Nephron progenitor cell (in vitro differentiated cells): Measurements from ENCODE around the gene SEZ6L.
A peak's percentile ranks its signal among the peaks of the same experiment; 100 is the strongest.

ENCODE experiments used
- DNase-seq: peaks from one replicate; pipeline ENCODE4 v3.0.0; 2021
- H3K27ac Mint-ChIP-seq: 2 replicates; pipeline ENCODE4 v1.8.0; 2021; ENCODE audit warnings: mild to moderate bottlenecking, moderate library complexity, mixed read lengths
- H3K27me3 Mint-ChIP-seq: 2 replicates; pipeline ENCODE4 v1.8.0; 2021; ENCODE audit warnings: mild to moderate bottlenecking, low read depth, mixed read lengths; ENCODE audit not compliant: poor library complexity
- H3K36me3 Mint-ChIP-seq: 2 replicates; pipeline ENCODE4 v1.8.0; 2021; ENCODE audit warnings: low read depth, mixed read lengths
- H3K4me1 Mint-ChIP-seq: 2 replicates; pipeline ENCODE4 v1.8.0; 2021; ENCODE audit warnings: mixed read lengths
- H3K4me3 Mint-ChIP-seq: 2 replicates; pipeline ENCODE4 v1.8.0; 2021; ENCODE audit warnings: mild to moderate bottlenecking, moderate library complexity, mixed read lengths
- H3K9me3 Mint-ChIP-seq: 2 replicates; pipeline ENCODE4 v1.8.0; 2021; ENCODE audit warnings: mild to moderate bottlenecking, moderate library complexity, mixed read lengths
- CTCF ChIP-seq: fragments of 200-600 bp; sonication (generic); IDR thresholded peaks from 2 replicates; pipeline ENCODE4 v1.5.0; 2021; ENCODE audit warnings: antibody characterized with exemption

The SEZ6L gene

GRCh38 chr22:26314656-26315055, 145.4 kb downstream of the SEZ6L start:
- Mint-ChIP-seq H3K27ac (no peak overlapping the region), H3K27me3 (peaks cover 12% of the 10 kb centered on the region), H3K9me3 (no peaks in the 10 kb centered on the region), H3K4me1 (no peaks in the 10 kb centered on the region), H3K4me3 (no peak overlapping the region), H3K36me3 (no peaks in the 10 kb centered on the region)
- no peak for DNase-seq
- no peak for TF ChIP-seq CTCF

- H3K4me3 Mint-ChIP-seq = no peak overlapping the region
- H3K27me3 Mint-ChIP-seq = peaks cover 12% of the 10 kb centered on the region
- no peak overlapping the region for H3K27ac Mint-ChIP-seq
- H3K9me3 Mint-ChIP-seq = no peaks in the 10 kb centered on the region
- peaks cover 3% of the 10 kb centered on the region for H3K4me1 Mint-ChIP-seq
- no peak for DNase-seq
- TF ChIP-seq CTCF = no peak
- no peaks in the 10 kb centered on the region for H3K36me3 Mint-ChIP-seq
Measured at GRCh38 chr22:26316732-26317285, 147.5 kb downstream of the SEZ6L start.

- no peaks in the 10 kb centered on the region for H3K36me3 Mint-ChIP-seq
- no peak for TF ChIP-seq CTCF
- no peak overlapping the region for H3K4me3 Mint-ChIP-seq
- H3K9me3 Mint-ChIP-seq = no peaks in the 10 kb centered on the region
- no peak overlapping the region for H3K27ac Mint-ChIP-seq
- H3K4me1 Mint-ChIP-seq = peaks cover 3% of the 10 kb centered on the region
- H3K27me3 Mint-ChIP-seq = peaks cover 10% of the 10 kb centered on the region
- no peak for DNase-seq
Measured at GRCh38 chr22:26318975-26319374, 149.7 kb downstream of the SEZ6L start.

DNA sequence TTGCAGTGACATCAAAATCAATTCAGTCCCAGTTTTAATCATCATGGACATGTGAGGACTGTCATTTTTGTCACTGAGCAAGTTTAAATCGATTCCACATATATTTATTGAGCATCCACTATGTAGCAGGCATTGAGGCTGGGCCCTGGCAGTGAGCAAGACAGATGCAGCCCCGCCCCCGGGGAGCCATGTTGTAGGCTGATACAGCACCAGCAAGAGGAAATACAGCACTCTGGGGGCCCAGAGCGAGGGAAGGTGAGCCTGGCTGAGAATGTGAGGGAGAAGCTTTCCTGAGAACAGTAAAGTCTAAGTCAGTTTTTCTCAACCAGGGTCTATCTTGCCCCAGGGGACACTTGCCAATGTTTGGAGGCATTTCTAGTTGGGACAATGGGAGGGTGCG, 151.2 kb downstream of the SEZ6L start:
- Mint-ChIP-seq H3K9me3 (no peaks in the 10 kb centered on the region), H3K4me1 (peaks cover 3% of the 10 kb centered on the region), H3K27ac (no peak overlapping the region), H3K27me3 (peaks cover 5% of the 10 kb centered on the region), H3K4me3 (no peak overlapping the region), H3K36me3 (no peaks in the 10 kb centered on the region)
- TF ChIP-seq CTCF = no peak
- peak; percentile 43 for DNase-seq

DNA sequence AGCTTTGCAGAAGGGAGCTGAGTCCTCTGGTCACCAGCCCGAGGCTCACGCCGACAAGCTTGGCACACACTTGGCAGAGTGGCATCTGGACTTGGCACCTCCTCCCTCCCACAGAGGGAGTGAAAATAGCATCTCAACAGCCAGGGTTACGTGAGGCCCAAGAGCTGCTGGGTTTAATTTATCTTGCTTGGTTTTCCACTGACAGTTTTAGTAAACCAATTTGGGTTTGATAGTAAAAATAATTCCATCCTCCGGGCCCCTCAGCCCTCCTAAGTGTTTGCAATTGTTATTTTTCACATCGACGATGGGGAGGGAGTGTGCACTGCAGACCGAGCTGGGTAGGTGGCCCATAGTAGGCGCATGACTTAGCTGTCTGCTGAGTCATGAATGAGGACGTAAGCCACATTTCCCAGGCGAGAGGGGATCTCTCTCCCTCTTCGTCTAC, 152.2 kb downstream of the SEZ6L start:
- H3K4me1 Mint-ChIP-seq = peaks cover 3% of the 10 kb centered on the region
- no peak for DNase-seq

More for the DNA sequence above, 152.2 kb downstream of the SEZ6L start:
- no peaks in the 10 kb centered on the region for H3K9me3 Mint-ChIP-seq
- peaks cover 5% of the 10 kb centered on the region for H3K27me3 Mint-ChIP-seq
- no peak overlapping the region for H3K4me3 Mint-ChIP-seq
- no peak for TF ChIP-seq CTCF
- H3K27ac Mint-ChIP-seq = no peak overlapping the region
- no peaks in the 10 kb centered on the region for H3K36me3 Mint-ChIP-seq
